ENCODE data around the gene LMAN2L. TPM values are rescaled to one million over a fixed set of nuclear protein-coding genes. Genes with fewer than 3 reads are reported as not detected.

Gene LMAN2L
- polyA plus RNA-seq, 3 donors = 7.9 to 22.4 (median 16.6) TPM

DNA sequence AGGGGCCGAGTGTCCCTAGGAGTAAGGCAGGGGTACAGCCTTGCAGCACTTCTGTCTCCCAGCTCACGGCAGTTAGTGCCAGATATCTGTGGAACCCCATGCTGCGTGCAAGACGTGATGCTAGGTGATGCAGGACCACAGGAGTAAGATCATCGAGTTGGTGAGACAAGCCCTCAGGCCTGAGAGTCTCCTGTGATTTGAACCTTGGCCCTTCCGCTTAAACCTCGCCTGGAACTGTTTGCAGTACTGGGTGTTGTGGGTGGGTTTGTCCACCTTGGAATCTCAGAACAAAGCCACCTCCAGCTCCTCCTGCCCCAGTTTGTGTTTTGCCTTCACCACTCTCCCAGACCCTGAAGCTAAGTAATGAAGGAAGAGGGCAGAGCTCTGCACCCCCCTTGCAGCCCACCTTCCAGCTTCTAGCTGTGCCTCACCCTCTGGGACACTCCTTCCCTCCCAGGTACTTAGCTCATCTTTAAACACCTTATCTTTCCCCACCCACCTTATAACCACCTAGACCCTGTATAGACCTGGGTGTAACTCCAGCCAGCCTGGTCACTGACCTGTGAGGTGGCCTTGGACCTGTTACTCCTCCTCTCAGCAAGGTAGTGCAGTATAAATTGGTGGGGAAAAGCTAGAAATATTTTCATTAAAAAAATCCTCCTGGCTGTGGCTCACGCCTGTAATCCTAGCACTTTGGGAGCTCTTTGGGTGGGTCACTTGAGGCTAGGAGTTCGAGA, 27.4 kb upstream of the LMAN2L start:
- Mint-ChIP-seq H3K4me3 (no peak overlapping the region), H3K27me3 (ENCODE audit: low read depth in 3 of 3) (peaks cover 0 to 8% (median 6%) of the 10 kb centered on the region in 3 donors), H3K9me3 (peaks cover 0 to 2% (median 0%) of the 10 kb centered on the region in 7 donors), H3K36me3 (peaks cover 5 to 24% of the 10 kb centered on the region in 2 donors), H3K27ac (no peak overlapping the region), H3K4me1 (peaks cover 56% of the 10 kb centered on the region)
- H3K36me3 ChIP-seq (replicated peaks in 1 of 2; ENCODE audit: control insufficient read depth in 1 of 2, insufficient read depth in 2 of 2, low read length in 2 of 2) = no peaks in the 10 kb centered on the region
- DNase-seq = no peak
- peaks cover 0 to 4% of the 10 kb centered on the region in 2 donors for H3K27me3 ChIP-seq (ENCODE audit: control insufficient read depth in 2 of 2, insufficient read depth in 2 of 2, low read length in 2 of 2)
- H3K9me3 ChIP-seq (replicated peaks in 1 of 2; ENCODE audit: control insufficient read depth in 1 of 2, insufficient read depth in 1 of 2, low read length in 2 of 2) = no peaks in the 10 kb centered on the region
- 93% methylated on average over 5 of the region's 9 CpGs for WGBS (ENCODE audit: insufficient coverage)
- no peak for TF ChIP-seq CTCF (IDR thresholded peaks at IDR 0.05)
- peaks cover 27% of the 10 kb centered on the region for H4K20me1 ChIP-seq (ENCODE audit: insufficient read depth, low read length)
- no peak overlapping the region for H3K4me2 ChIP-seq (replicated peaks; ENCODE audit: extremely low read depth, low read length, poor library complexity, severe bottlenecking)
- H3K27ac ChIP-seq (ENCODE audit: low read depth in 1 of 2, low read length in 2 of 2) = no peak overlapping the region
- no peak overlapping the region for H2AFZ ChIP-seq (ENCODE audit: insufficient read depth, low read depth, low read length, poor library complexity, severe bottlenecking)
- H3K79me2 ChIP-seq (ENCODE audit: insufficient read depth, low read length) = peaks cover 18% of the 10 kb centered on the region
- no peak overlapping the region for H3K4me3 ChIP-seq (replicated peaks in 1 of 3; ENCODE audit: low read depth in 2 of 3, low read length in 3 of 3)
- intact Hi-C loops (cut with micrococcal nuclease) = loop anchor here in 1 of 2 donors (10.0 kb wide), 2 partner anchors 47 to 163 kb away; partner anchors contain the start of gene CNNM3
- peaks cover 30 to 32% of the 10 kb centered on the region in 2 donors for H3K4me1 ChIP-seq (ENCODE audit: control insufficient read depth in 1 of 2, insufficient read depth in 2 of 2, low read length in 2 of 2)
- no peak overlapping the region for H3K9ac ChIP-seq (ENCODE audit: insufficient read depth, low read length, poor library complexity, severe bottlenecking)

DNA sequence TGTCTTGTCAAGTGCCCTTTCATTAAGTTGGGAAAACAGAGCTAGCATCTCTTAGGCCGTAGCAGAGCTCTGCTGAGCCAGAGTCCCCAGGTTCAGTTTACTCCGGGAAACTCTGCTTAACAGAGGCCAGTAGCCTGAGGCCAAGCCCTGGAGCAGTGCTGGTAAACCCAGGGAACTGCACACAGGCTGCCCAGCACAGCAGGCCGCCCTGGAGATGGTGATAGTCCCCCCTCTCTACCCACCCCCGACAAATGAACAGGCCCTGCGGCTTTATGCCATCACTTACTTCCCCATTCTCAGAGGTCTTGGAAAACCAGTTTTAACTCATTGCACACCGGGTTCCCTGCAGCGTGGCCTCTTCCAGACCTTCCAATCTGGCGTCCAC, 24.4 kb upstream of the LMAN2L start:
- no peak for TF ChIP-seq CTCF (IDR thresholded peaks at IDR 0.05)
- peaks cover 30% of the 10 kb centered on the region for H4K20me1 ChIP-seq (ENCODE audit: insufficient read depth, low read length)
- peaks cover 4 to 11% (median 5%) of the 10 kb centered on the region in 3 donors for H3K27me3 Mint-ChIP-seq (ENCODE audit: low read depth in 3 of 3)
- peak overlapping the region; percentile 63 for H2AFZ ChIP-seq (ENCODE audit: insufficient read depth, low read depth, low read length, poor library complexity, severe bottlenecking)
- peak overlapping the region; percentile 45 to 81 (median 47) for H3K4me3 ChIP-seq (replicated peaks in 1 of 3; ENCODE audit: low read depth in 2 of 3, low read length in 3 of 3)
- peak overlapping the region; percentile 44 for H3K9ac ChIP-seq (ENCODE audit: insufficient read depth, low read length, poor library complexity, severe bottlenecking)
- H3K4me3 Mint-ChIP-seq = peak overlapping the region; percentile 92 to 96
- peaks cover 5 to 13% of the 10 kb centered on the region in 2 donors for H3K36me3 Mint-ChIP-seq
- WGBS (ENCODE audit: insufficient coverage) = 0% methylated on average over 8 of the region's 8 CpGs
- intact Hi-C loops (cut with micrococcal nuclease) = loop anchor here (5.0 to 10.0 kb wide), 5 partner anchors 51 to 159 kb away; partner anchors contain the start of genes CNNM3 (in 2 of the 2) and KANSL3 (in 2 of the 2)
- H3K36me3 ChIP-seq (replicated peaks in 1 of 2; ENCODE audit: control insufficient read depth in 1 of 2, insufficient read depth in 2 of 2, low read length in 2 of 2) = no peaks in the 10 kb centered on the region
- H3K4me1 Mint-ChIP-seq = peaks cover 72% of the 10 kb centered on the region
- H3K27ac Mint-ChIP-seq = peak overlapping the region; percentile 65 to 80 (median 75)
- peaks cover 24% of the 10 kb centered on the region for H3K79me2 ChIP-seq (ENCODE audit: insufficient read depth, low read length)
- peaks cover 51 to 53% of the 10 kb centered on the region in 2 donors for H3K4me1 ChIP-seq (ENCODE audit: control insufficient read depth in 1 of 2, insufficient read depth in 2 of 2, low read length in 2 of 2)
- peaks cover 0 to 3% (median 0%) of the 10 kb centered on the region in 7 donors for H3K9me3 Mint-ChIP-seq
- H3K27ac ChIP-seq (ENCODE audit: low read depth in 1 of 2, low read length in 2 of 2) = peak overlapping the region; percentile 59 to 70
- no peaks in the 10 kb centered on the region for H3K9me3 ChIP-seq (replicated peaks in 1 of 2; ENCODE audit: control insufficient read depth in 1 of 2, insufficient read depth in 1 of 2, low read length in 2 of 2)
- H3K4me2 ChIP-seq (replicated peaks; ENCODE audit: extremely low read depth, low read length, poor library complexity, severe bottlenecking) = peak overlapping the region; percentile 89
- peak; percentile 47 to 56 (median 51) for DNase-seq
- H3K27me3 ChIP-seq (ENCODE audit: control insufficient read depth in 2 of 2, insufficient read depth in 2 of 2, low read length in 2 of 2) = peaks cover 0 to 4% of the 10 kb centered on the region in 2 donors

Measured in CD14-positive monocyte (primary cell).